ENCODE data around the gene TMEM181.
"Not testable (repeated sequence)": the region's sequence is repeated elsewhere in the genome, so short reads cannot be mapped to it uniquely, and the experiment has no call there.

Gene TMEM181

DNA sequence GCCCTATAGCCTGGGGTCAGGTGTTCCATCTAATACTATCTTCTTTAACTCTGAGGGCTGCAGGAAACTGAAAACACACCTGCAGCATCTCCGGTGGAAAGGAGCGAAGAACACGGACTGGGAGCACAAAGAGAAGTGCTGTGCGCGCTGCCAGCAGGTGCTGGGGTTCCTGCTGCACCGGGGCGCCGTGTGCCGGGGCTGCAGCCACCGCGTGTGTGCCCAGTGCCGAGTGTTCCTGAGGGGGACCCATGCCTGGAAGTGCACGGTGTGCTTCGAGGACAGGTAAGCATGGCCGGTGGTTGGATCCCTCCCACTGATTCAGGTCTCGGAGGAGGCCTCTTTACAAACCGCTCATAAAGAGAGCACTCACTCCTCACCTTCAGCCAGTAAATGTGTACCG is 105.4 kb downstream of the TMEM181 start:
- no peak for DNase-seq

GRCh38 chr6:158666628-158667359 is 106.9 kb downstream of the TMEM181 start:
- no peak for DNase-seq

DNA sequence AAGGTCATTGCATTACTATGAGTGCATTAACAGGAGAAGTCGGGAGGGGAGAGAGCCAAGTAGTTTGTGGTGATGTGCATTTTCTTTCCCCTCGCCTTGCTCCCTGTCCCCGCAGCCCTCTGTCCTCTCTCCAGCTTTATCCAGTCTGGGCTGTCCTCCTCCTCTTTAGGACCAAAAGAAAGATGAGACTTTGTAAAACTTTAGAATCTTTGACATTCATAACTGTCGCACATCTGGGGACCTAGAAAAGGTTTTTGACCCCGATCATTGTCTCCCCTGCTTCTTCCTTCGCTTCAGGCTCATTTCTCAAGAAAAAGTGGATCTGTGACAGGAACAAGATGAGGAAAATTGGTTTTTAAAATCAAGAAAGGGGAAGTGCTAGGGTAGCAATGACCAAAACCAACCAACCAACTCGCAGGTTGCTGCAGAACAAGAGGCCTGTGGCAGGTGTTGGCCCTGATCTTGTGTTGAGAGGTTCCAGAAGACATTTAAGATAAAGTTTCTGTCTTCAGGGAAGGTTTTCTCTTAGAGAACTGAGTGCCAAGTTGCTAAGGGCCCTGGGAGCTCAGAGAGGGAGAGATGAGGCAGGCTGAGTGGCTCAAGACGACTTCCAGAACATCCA is 107.6 kb downstream of the TMEM181 start:
- DNase-seq: no peak

GRCh38 chr6:158668707-158669103 is 108.8 kb downstream of the TMEM181 start:
- no peak for DNase-seq

DNA sequence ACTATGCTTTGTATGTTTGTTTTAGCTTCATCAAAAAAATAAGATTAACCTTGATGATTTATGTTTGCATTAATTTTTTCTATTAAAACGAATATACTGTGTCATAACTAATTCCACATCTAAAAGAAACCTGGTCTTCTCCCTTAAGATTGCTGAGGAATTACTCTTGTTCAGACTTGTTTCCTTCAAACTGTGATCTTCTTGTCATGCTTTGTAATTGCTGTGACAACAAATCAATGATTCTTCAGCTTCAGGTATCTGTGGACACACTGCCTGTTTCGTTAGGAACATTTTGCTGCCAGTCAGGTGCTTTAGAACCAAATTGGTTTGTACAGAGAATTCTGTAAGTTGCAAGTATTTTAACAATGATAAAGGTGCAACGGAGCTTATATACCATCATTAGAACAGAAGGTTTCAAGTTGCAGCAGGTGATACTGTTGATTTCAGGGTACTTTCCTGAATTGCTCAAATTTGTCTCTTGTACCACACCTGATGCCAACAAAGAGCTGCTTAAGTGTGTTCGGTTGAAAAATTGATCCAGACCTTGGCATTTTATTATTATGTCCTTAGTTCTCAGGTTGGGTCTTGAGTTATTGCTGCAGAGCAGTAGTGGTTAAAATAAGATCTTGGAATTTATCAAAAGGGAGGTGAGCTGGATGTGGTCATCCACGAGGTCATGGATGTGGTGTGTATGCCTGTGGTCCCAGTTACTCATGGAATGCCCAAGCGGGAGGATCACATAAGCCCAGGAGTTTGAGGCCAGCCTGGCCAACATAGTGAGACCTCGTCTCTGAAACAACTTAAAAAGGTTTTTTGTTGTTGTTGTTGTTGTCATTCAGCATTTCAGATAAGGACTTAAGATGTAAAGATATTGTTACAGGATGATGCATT is 109.5 kb downstream of the TMEM181 start:
- DNase-seq: no peak

DNA sequence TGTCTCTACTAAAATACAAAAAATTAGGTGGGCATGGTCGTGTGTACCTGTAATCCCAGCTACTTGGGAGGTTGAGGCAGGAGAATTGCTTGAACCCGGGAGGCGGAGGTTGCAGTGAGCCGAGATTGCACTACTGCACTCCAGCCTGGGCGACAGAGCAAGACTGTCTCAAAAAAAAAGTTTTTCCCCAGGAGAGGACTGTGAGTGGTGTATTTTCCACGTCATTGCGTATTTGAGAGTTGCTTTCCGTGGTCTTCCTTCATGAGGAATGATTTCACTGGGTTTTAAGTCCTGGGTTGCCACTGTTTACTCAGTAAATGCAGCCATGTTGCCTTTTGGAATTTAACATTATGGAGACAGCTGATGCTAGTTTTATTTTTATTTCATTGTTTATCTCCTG is 112.2 kb downstream of the TMEM181 start:
- DNase-seq: not testable (repeated sequence)

DNA sequence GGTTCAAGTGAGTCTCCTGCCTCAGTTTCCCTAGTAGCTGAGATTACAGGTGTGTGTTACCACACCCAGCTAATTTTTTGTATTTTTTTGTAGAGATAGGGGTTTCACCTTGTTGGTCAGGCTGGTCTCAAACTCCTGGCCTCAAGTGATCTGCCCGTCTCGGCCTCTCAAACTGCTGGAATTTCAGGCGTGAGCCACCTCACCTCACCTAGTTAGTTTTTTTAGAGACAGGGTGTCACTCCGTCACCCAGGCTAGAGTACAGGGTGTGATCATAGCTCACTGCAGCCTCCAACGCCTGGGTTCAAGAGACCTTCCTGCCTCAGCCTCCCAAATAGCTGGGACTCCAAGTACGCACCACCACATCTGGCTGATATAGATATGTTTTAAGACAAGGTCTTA is 112.8 kb downstream of the TMEM181 start:
- DNase-seq: no peak

GRCh38 chr6:158674342-158675131 is 114.6 kb downstream of the TMEM181 start:
- no peak for DNase-seq

DNA sequence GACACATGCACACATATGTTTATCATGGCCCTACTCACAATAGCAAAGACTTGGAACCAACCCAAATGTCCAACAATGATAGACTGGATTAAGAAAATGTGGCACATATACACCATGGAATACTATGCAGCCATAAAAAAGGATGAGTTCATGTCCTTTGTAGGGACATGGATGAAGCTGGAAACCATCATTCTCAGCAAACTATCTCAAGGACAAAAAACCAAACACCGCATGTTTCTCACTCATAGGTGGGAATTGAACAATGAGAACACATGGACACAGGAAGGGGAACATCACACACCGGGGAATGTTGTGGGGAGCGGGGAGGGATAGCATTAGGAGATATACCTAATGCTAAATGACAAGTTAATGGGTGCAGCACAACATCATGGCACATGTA is 117.2 kb downstream of the TMEM181 start:
- DNase-seq: not testable (repeated sequence)

GRCh38 chr6:158677906-158678578 is 118.2 kb downstream of the TMEM181 start:
- no peak for DNase-seq

DNA sequence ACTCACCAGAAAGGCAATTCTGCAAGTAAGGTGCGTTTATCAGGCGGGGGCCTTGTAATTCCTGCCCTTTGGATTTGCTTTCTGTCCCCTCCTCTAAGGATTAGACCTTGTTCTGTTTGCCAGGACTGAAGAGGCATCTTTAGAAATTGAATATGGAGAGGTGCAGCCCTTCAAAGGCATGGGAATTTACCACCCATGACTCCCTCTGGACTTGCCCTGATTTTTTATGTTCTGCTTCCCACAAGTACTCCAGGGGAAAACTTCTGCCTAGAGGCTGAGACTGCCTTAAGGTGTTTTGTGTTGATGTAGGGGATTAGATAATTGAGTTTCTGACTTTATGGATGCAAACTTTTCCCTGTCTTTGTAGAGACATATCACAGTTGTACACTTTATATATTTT is 120.1 kb downstream of the TMEM181 start:
- DNase-seq: no peak

DNA sequence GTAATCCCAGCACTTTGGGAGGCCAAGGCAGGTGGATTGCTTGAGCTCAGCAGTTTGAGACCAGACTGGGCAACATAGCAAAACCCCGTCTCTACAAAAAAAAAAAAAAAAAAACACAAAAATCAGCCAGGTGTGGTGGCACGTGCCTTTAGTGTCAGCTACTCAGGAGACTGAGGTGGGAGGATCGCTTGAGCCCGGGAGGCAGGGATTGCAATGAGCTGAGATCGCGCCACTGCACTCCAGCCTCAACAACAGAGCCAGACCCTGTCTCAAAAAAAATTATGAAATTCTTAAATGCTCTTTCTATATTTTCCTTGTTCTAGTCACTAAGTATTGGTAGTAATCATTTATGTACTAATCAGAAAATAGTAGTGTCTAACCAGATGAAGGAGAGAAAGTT is 120.6 kb downstream of the TMEM181 start:
- no peak for DNase-seq

GRCh38 chr6:158684311-158684710 is 124.4 kb downstream of the TMEM181 start:
- DNase-seq: no peak

GRCh38 chr6:158684745-158685324 is 124.9 kb downstream of the TMEM181 start:
- DNase-seq: no peak
